NOMO-1 treated with dmso at 0.1 percent for 144 hours (cell line): ENCODE results near the gene MCM5.
"Not testable (repeated sequence)": the region's sequence is repeated elsewhere in the genome, so short reads cannot be mapped to it uniquely, and the experiment has no call there.

ENCODE experiments used
- DNase-seq: peaks from one replicate; lab custom pipeline; 2025; ENCODE audit not compliant: unreplicated experiment; lab: John Stamatoyannopoulos, UW

Gene MCM5

GRCh38 chr22:35399678-35400500, at the start of gene MCM5:
Gene MCM5, plus strand, starts transcription at chr22:35400140. Its CDS starts 299 bp downstream, at chr22:35400439.
- DNase-seq = peak; percentile 99

GRCh38 chr22:35350539-35351503, 49.1 kb upstream of the MCM5 start:
- DNase-seq = peak; percentile 82

- peak; percentile 79 for DNase-seq
Measured at GRCh38 chr22:35352214-35353111, 47.5 kb upstream of the MCM5 start.

GRCh38 chr22:35353318-35353717, 46.6 kb upstream of the MCM5 start:
- no peak for DNase-seq

- DNase-seq = no peak
Measured at GRCh38 chr22:35354068-35354467, 45.9 kb upstream of the MCM5 start.

GRCh38 chr22:35357883-35358621, 41.9 kb upstream of the MCM5 start:
- no peak for DNase-seq

- DNase-seq = no peak
Measured at GRCh38 chr22:35359380-35360065, 40.4 kb upstream of the MCM5 start.

- no peak for DNase-seq
Measured at GRCh38 chr22:35361001-35361558, 38.9 kb upstream of the MCM5 start.

GRCh38 chr22:35363566-35364086, 36.3 kb upstream of the MCM5 start:
- DNase-seq = no peak

- DNase-seq = not testable (repeated sequence)
Measured at GRCh38 chr22:35364230-35364629, 35.7 kb upstream of the MCM5 start.

GRCh38 chr22:35367331-35367886, 32.5 kb upstream of the MCM5 start:
- DNase-seq = peak; percentile 63

- no peak for DNase-seq
Measured at GRCh38 chr22:35368386-35368785, 31.6 kb upstream of the MCM5 start.

GRCh38 chr22:35369996-35370395, 29.9 kb upstream of the MCM5 start:
- no peak for DNase-seq

- DNase-seq = no peak
Measured at GRCh38 chr22:35373781-35374180, 26.2 kb upstream of the MCM5 start.

- DNase-seq = no peak
Measured at GRCh38 chr22:35375031-35375430, 24.9 kb upstream of the MCM5 start.

- DNase-seq = no peak
Measured at GRCh38 chr22:35375526-35375925, 24.4 kb upstream of the MCM5 start.

- peak; percentile 96 for DNase-seq
Measured at GRCh38 chr22:35376728-35377472, 23.0 kb upstream of the MCM5 start.

- DNase-seq = no peak
Measured at GRCh38 chr22:35377735-35378134, 22.2 kb upstream of the MCM5 start.
